GM23338 (cell line): ENCODE results near the gene RALY. TPM values are rescaled to one million over a fixed set of nuclear protein-coding genes. Genes with fewer than 3 reads are reported as not detected.

Experiments used
- ATAC-seq: fragments of 200-7000 bp; cut with Tn5 transposase; 3 replicates; pipeline ENCODE4 v1.9.1; 2020
- DNase-seq: peaks from one replicate; pipeline ENCODE4 v3.0.0-alpha.2; 2015; ENCODE audit warnings: low spot score
- H2AFZ ChIP-seq: fragments of 200-600 bp; sonication (generic); 2 replicates; pipeline ENCODE4 v1.8.0; 2016; ENCODE audit warnings: antibody characterized with exemption, mild to moderate bottlenecking, moderate library complexity
- H3F3A ChIP-seq: fragments of 200-600 bp; sonication (generic); replicated peaks from 2 replicates; pipeline ENCODE4 v1.8.0; 2017; ENCODE audit warnings: antibody characterized with exemption, mixed run types, low read depth
- H3K27ac ChIP-seq: fragments of 200-600 bp; sonication (generic); 2 replicates; pipeline ENCODE4 v1.6.1; 2016; ENCODE audit warnings: low read depth
- H3K27me3 ChIP-seq: fragments of 200-600 bp; sonication (generic); 2 replicates; pipeline ENCODE4 v1.8.0; 2016; ENCODE audit warnings: mild to moderate bottlenecking, mixed run types, moderate library complexity; ENCODE audit not compliant: insufficient read depth
- H3K36me3 ChIP-seq: fragments of 200-600 bp; sonication (generic); 2 replicates; pipeline ENCODE4 v1.8.0; 2016; ENCODE audit warnings: mild to moderate bottlenecking; ENCODE audit not compliant: insufficient read depth
- H3K4me1 ChIP-seq: fragments of 200-600 bp; sonication (generic); 2 replicates; pipeline ENCODE4 v1.8.0; 2016; ENCODE audit warnings: mild to moderate bottlenecking, moderate library complexity; ENCODE audit not compliant: insufficient read depth
- H3K4me2 ChIP-seq: fragments of 200-600 bp; sonication (generic); 2 replicates; pipeline ENCODE4 v1.7.1; 2017; ENCODE audit warnings: mixed run types
- H3K4me3 ChIP-seq: fragments of 200-600 bp; sonication (generic); 2 replicates; pipeline ENCODE4 v1.6.1; 2016; ENCODE audit warnings: mixed run types
- H3K79me2 ChIP-seq: fragments of 200-600 bp; sonication (generic); replicated peaks from 2 replicates; pipeline ENCODE4 v1.8.0; 2017; ENCODE audit warnings: mild to moderate bottlenecking; ENCODE audit not compliant: insufficient read depth
- H3K9me2 ChIP-seq: fragments of 200-600 bp; sonication (generic); 2 replicates; pipeline ENCODE4 v1.8.0; 2017; ENCODE audit not compliant: insufficient read depth
- H4K20me1 ChIP-seq: fragments of 200-600 bp; sonication (generic); replicated peaks from 2 replicates; pipeline ENCODE4 v1.8.0; 2017; ENCODE audit warnings: mild to moderate bottlenecking; ENCODE audit not compliant: insufficient read depth
- H3K27ac Mint-ChIP-seq: 2 replicates; pipeline ENCODE4 v1.8.0; 2020; ENCODE audit warnings: inconsistent platforms, mild to moderate bottlenecking, moderate library complexity, mixed read lengths
- H3K27me3 Mint-ChIP-seq: 3 replicates; pipeline ENCODE4 v1.8.0; 2022; ENCODE audit warnings: low read depth, mild to moderate bottlenecking, moderate library complexity, mixed read lengths, inconsistent platforms; ENCODE audit not compliant: insufficient read depth, poor library complexity
- H3K36me3 Mint-ChIP-seq: 3 replicates; pipeline ENCODE4 v1.8.0; 2021; ENCODE audit warnings: low read depth, mild to moderate bottlenecking, inconsistent platforms, moderate library complexity, mixed read lengths
- H3K4me1 Mint-ChIP-seq: 3 replicates; pipeline ENCODE4 v1.8.0; 2020; ENCODE audit warnings: mild to moderate bottlenecking, inconsistent platforms, mixed read lengths
- H3K4me3 Mint-ChIP-seq: 3 replicates; pipeline ENCODE4 v1.8.0; 2021; ENCODE audit warnings: moderate library complexity, mild to moderate bottlenecking, inconsistent platforms, mixed read lengths
- H3K9me3 Mint-ChIP-seq: 3 replicates; pipeline ENCODE4 v1.8.0; 2020; ENCODE audit warnings: moderate library complexity, mild to moderate bottlenecking, inconsistent platforms, mixed read lengths
- CREB1 ChIP-seq: fragments of 250-450 bp; sonication (Bioruptor Pico); IDR thresholded peaks from 2 replicates; pipeline ENCODE4 v1.5.0; 2020; ENCODE audit warnings: low read depth, mild to moderate bottlenecking, moderate library complexity
- CTCF ChIP-seq, 2 experiments: fragments of 200-600 bp in 1 of 2; sonication (generic) in 1 of 2; conservative IDR thresholded peaks; 2 replicates each; pipeline versions ENCODE4 v1.5.1 to v1.6.1; 2016 to 2017; ENCODE audit warnings: antibody characterized with exemption in 2 of 2, low read depth in 2 of 2, mild to moderate bottlenecking in 2 of 2, moderate library complexity in 1 of 2
- ETS1 ChIP-seq: IDR thresholded peaks from 2 replicates; pipeline ENCODE4 v1.6.1; 2016; ENCODE audit warnings: antibody characterized with exemption
- EZH2 ChIP-seq: fragments of 200-600 bp; sonication (generic); IDR thresholded peaks from one replicate; pipeline ENCODE4 v1.8.0; 2017; ENCODE audit warnings: antibody characterized with exemption, mild to moderate bottlenecking, low read depth; ENCODE audit not compliant: unreplicated experiment
- EZH2phosphoT487 ChIP-seq: fragments of 200-600 bp; sonication (generic); IDR thresholded peaks from one replicate; pipeline ENCODE4 v1.8.1; 2018; ENCODE audit warnings: antibody characterized with exemption; ENCODE audit not compliant: unreplicated experiment
- JUNB ChIP-seq: IDR thresholded peaks from one replicate; pipeline ENCODE4 v1.6.1; 2016; ENCODE audit warnings: antibody characterized with exemption; ENCODE audit not compliant: unreplicated experiment
- NANOG ChIP-seq: IDR thresholded peaks from 2 replicates; pipeline ENCODE4 v1.6.1; 2016; ENCODE audit warnings: antibody characterized with exemption, borderline replicate concordance
- POLR2AphosphoS5 ChIP-seq: IDR thresholded peaks from 2 replicates; pipeline ENCODE4 v1.6.1; 2016; ENCODE audit warnings: antibody characterized with exemption, low read depth
- REST ChIP-seq: IDR thresholded peaks from one replicate; pipeline ENCODE4 v1.6.1; 2018; ENCODE audit warnings: antibody characterized with exemption; ENCODE audit not compliant: unreplicated experiment
- STAT1 ChIP-seq: IDR thresholded peaks from one replicate; pipeline ENCODE4 v1.6.1; 2016; ENCODE audit warnings: antibody characterized with exemption; ENCODE audit not compliant: unreplicated experiment
- ZNF114 ChIP-seq: fragments of 250-450 bp; sonication (Bioruptor Pico); IDR thresholded peaks from 2 replicates; pipeline ENCODE4 v1.5.0; 2020; ENCODE audit warnings: mild to moderate bottlenecking, moderate library complexity
- ZNF331 ChIP-seq: fragments of 250-450 bp; sonication (Bioruptor Pico); IDR thresholded peaks from 2 replicates; pipeline ENCODE4 v1.5.0; 2020; ENCODE audit warnings: low read depth, mild to moderate bottlenecking, moderate library complexity
- polyA plus RNA-seq: library from polyadenylated mRNA; unstranded; fragments of >200 nt; fragmentation: Nextera tagmentation; extraction: Ambion mirVana; gene quantifications from 2 replicates; pipeline ENCODE4 v1.2.1, GENCODE V29; 2016
- total RNA-seq: library from RNA; depleted of rRNA; stranded (reverse); fragments of >200 nt; shearing (Covaris generic); gene quantifications from 2 replicates; pipeline ENCODE4 v1.2.3, GENCODE V29; 2014
- TF ChIP-seq, protein P1 (sequence below): fragments of 250-450 bp; sonication (Bioruptor Pico); IDR thresholded peaks from 2 replicates; pipeline ENCODE4 v1.5.0; 2020; ENCODE audit warnings: mild to moderate bottlenecking, moderate library complexity

RALY gene
- total and polyA plus RNA-seq, 2 experiments from 2014 or later, result 144 to 167 TPM

- Mint-ChIP-seq H3K4me1 (no peaks in the 10 kb centered on the region), H3K27ac (no peak overlapping the region), H3K36me3 (no peaks in the 10 kb centered on the region; the same call in 2 of the 3 replicates), H3K27me3 (peaks cover 4% of the 10 kb centered on the region), H3K4me3 (no peak overlapping the region), H3K9me3 (peaks cover 3% of the 10 kb centered on the region; the same call in 2 of the 3 replicates)
- no peak for DNase-seq
- H4K20me1 ChIP-seq, result no peaks in the 10 kb centered on the region
- no peak overlapping the region for H2AFZ ChIP-seq
- H3K27me3 ChIP-seq, result no peaks in the 10 kb centered on the region
- no peak overlapping the region for H3K4me3 ChIP-seq
- TF ChIP-seq, protein P1, sequence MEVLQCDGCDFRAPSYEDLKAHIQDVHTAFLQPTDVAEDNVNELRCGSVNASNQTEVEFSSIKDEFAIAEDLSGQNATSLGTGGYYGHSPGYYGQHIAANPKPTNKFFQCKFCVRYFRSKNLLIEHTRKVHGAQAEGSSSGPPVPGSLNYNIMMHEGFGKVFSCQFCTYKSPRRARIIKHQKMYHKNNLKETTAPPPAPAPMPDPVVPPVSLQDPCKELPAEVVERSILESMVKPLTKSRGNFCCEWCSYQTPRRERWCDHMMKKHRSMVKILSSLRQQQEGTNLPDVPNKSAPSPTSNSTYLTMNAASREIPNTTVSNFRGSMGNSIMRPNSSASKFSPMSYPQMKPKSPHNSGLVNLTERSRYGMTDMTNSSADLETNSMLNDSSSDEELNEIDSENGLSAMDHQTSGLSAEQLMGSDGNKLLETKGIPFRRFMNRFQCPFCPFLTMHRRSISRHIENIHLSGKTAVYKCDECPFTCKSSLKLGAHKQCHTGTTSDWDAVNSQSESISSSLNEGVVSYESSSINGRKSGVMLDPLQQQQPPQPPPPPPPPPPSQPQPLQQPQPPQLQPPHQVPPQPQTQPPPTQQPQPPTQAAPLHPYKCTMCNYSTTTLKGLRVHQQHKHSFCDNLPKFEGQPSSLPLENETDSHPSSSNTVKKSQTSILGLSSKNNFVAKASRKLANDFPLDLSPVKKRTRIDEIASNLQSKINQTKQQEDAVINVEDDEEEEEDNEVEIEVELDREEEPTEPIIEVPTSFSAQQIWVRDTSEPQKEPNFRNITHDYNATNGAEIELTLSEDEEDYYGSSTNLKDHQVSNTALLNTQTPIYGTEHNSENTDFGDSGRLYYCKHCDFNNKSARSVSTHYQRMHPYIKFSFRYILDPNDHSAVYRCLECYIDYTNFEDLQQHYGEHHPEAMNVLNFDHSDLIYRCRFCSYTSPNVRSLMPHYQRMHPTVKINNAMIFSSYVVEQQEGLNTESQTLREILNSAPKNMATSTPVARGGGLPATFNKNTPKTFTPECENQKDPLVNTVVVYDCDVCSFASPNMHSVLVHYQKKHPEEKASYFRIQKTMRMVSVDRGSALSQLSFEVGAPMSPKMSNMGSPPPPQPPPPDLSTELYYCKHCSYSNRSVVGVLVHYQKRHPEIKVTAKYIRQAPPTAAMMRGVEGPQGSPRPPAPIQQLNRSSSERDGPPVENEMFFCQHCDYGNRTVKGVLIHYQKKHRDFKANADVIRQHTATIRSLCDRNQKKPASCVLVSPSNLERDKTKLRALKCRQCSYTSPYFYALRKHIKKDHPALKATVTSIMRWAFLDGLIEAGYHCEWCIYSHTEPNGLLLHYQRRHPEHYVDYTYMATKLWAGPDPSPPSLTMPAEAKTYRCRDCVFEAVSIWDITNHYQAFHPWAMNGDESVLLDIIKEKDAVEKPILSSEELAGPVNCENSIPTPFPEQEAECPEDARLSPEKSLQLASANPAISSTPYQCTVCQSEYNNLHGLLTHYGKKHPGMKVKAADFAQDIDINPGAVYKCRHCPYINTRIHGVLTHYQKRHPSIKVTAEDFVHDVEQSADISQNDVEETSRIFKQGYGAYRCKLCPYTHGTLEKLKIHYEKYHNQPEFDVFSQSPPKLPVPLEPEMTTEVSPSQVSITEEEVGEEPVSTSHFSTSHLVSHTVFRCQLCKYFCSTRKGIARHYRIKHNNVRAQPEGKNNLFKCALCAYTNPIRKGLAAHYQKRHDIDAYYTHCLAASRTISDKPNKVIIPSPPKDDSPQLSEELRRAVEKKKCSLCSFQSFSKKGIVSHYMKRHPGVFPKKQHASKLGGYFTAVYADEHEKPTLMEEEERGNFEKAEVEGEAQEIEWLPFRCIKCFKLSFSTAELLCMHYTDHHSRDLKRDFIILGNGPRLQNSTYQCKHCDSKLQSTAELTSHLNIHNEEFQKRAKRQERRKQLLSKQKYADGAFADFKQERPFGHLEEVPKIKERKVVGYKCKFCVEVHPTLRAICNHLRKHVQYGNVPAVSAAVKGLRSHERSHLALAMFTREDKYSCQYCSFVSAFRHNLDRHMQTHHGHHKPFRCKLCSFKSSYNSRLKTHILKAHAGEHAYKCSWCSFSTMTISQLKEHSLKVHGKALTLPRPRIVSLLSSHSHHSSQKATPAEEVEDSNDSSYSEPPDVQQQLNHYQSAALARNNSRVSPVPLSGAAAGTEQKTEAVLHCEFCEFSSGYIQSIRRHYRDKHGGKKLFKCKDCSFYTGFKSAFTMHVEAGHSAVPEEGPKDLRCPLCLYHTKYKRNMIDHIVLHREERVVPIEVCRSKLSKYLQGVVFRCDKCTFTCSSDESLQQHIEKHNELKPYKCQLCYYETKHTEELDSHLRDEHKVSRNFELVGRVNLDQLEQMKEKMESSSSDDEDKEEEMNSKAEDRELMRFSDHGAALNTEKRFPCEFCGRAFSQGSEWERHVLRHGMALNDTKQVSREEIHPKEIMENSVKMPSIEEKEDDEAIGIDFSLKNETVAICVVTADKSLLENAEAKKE (CRISPR knock-in tag), result no peak
- TF ChIP-seq ETS1 (no peak), ZNF114 (CRISPR knock-in tag) (no peak), EZH2 (no peak), EZH2phosphoT487 (no peak), REST (no peak), CTCF (conservative IDR thresholded peaks at IDR 0.05; ENCODE audit: low read depth in 2 of 2) (no peak), ZNF331 (CRISPR knock-in tag) (no peak), JUNB (no peak), POLR2AphosphoS5 (no peak), CREB1 (CRISPR knock-in tag) (no peak), NANOG (no peak), STAT1 (no peak)
- no peaks in the 10 kb centered on the region for H3K36me3 ChIP-seq
- H3K4me2 ChIP-seq, result no peak overlapping the region
- H3K27ac ChIP-seq, result no peak overlapping the region
- no peaks in the 10 kb centered on the region for H3K79me2 ChIP-seq
- no peaks in the 10 kb centered on the region for H3K9me2 ChIP-seq
- no peaks in the 10 kb centered on the region for H3K4me1 ChIP-seq
- no peak for ATAC-seq
- H3F3A ChIP-seq, result no peaks in the 10 kb centered on the region
Measured at GRCh38 chr20:33951171-33951570, 42.5 kb upstream of the RALY start.
